Testis (tissue), 3 donors: ENCODE measurements around the gene PTPRN2. TPM values are rescaled to one million over a fixed set of nuclear protein-coding genes. Genes with fewer than 3 reads are reported as not detected.
A peak's percentile ranks its signal among the peaks of the same experiment; 100 is the strongest.

Experiments
- DNase-seq: peaks from one replicate; pipeline ENCODE4 v3.0.0-alpha.2; 2019
- H3K27ac ChIP-seq, 2 donors: fragments of 200-600 bp; sonication (generic); one replicate each; pipeline ENCODE4 v1.5.1; 2019
- H3K27me3 ChIP-seq: fragments of 200-600 bp; sonication (generic); one replicate; pipeline ENCODE4 v1.5.1; 2019
- H3K36me3 ChIP-seq: fragments of 200-600 bp; sonication (generic); one replicate; pipeline ENCODE4 v1.5.1; 2017; ENCODE audit warnings: low read depth; ENCODE audit errors: missing control alignments
- H3K4me1 ChIP-seq: fragments of 200-600 bp; sonication (generic); one replicate; pipeline ENCODE4 v1.5.1; 2019
- H3K4me3 ChIP-seq, 2 donors: fragments of 200-600 bp; sonication (generic); one replicate each; pipeline ENCODE4 v1.5.1; 2017 to 2019
- H3K9me3 ChIP-seq: fragments of 200-600 bp; sonication (generic); one replicate; pipeline ENCODE4 v1.5.1; 2017
- CTCF ChIP-seq, 3 experiments: fragments of 450-650 bp in 2 of 3; fragments of 200-600 bp in 1 of 3; sonication (generic) in 1 of 3; IDR thresholded peaks; one replicate each; pipeline ENCODE4 v1.5.1; 2016 to 2019; ENCODE audit warnings: antibody characterized with exemption in 3 of 3, mild to moderate bottlenecking in 2 of 3, moderate library complexity in 1 of 3
- POLR2A ChIP-seq: fragments of 450-650 bp; IDR thresholded peaks from one replicate; pipeline ENCODE4 v1.6.1; 2017; ENCODE audit warnings: antibody characterized with exemption, mild to moderate bottlenecking, moderate library complexity
- WGBS, 2 donors: methylation state at CpG; one replicate each; pipeline ENCODE4 v1.1.5; 2018; 5-methylcytosine and 5-hydroxymethylcytosine counted together
- intact Hi-C: fragments of 100-400 bp; cut with DNase I; formaldehyde crosslinking; loops from one replicate; pipeline ENCODE4 v1.15.1; 2023; ENCODE audit warnings: low total_unique reads
- polyA plus RNA-seq: library from polyadenylated mRNA; stranded (reverse); fragments of 350-450 nt; fragmentation: Illumina TruSeq; extraction: RNeasy Lipid Tissue Mini Kit (QIAGEN cat#74804); gene quantifications from one replicate; pipeline ENCODE4 v1.2.3, GENCODE V29; 2014; ENCODE audit warnings: low read depth, low replicate concordance; ENCODE audit not compliant: insufficient read depth
- total RNA-seq, 2 donors: library from RNA; depleted of rRNA; stranded (reverse); fragments of >200 nt; gene quantifications; one replicate each; pipeline ENCODE4 v1.2.3, GENCODE V29; 2016

Gene PTPRN2
- total and polyA plus RNA-seq, 3 donors from 2014 or later = 9.3 to 10.8 (median 9.8) TPM

DNA sequence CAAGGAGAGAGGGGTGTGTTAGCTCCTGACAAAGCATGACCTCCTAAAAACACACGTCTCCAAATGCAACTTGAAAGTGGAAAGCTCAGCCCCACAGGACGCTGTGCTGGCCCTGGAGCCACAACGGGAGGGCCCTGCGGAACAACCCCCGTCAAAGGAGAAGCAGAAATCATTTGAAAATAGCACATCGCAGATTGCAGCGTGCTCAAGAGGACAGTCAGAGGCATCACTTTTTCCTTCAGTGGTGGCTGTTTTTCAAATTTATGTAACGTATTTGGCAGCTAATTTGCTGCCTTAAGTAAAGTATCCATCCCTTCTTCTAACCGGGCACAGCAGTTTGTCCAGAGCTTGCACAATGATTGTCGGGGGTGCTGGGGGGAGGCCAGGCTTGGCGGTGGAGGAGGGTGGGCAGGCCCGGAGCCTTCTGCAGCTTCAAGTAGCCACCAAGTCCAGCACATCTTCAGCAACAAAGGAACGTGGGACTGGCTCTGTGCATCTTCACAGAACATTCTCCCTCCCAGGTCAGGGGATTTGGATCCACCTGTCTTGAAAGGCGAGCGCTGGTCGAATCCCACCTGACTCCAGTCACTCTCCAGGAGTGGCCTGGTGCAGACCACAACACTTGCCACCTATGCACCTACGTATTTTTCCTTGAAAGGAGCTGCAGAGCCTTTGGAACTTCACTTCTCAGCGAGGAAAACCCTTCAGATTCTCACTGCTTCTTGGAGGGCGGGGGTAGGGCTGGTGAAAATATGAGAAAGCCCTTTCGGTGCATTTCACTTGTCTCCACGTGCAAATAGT is 904.5 kb downstream of the PTPRN2 start:
- intact Hi-C loops = no loop called here
- whole genome bisulfite sequencing, 2 donors = 31 to 32% methylated on average over 21 of the region's 21 CpGs
- H3K27me3 ChIP-seq = no peaks in the 10 kb centered on the region

DNA sequence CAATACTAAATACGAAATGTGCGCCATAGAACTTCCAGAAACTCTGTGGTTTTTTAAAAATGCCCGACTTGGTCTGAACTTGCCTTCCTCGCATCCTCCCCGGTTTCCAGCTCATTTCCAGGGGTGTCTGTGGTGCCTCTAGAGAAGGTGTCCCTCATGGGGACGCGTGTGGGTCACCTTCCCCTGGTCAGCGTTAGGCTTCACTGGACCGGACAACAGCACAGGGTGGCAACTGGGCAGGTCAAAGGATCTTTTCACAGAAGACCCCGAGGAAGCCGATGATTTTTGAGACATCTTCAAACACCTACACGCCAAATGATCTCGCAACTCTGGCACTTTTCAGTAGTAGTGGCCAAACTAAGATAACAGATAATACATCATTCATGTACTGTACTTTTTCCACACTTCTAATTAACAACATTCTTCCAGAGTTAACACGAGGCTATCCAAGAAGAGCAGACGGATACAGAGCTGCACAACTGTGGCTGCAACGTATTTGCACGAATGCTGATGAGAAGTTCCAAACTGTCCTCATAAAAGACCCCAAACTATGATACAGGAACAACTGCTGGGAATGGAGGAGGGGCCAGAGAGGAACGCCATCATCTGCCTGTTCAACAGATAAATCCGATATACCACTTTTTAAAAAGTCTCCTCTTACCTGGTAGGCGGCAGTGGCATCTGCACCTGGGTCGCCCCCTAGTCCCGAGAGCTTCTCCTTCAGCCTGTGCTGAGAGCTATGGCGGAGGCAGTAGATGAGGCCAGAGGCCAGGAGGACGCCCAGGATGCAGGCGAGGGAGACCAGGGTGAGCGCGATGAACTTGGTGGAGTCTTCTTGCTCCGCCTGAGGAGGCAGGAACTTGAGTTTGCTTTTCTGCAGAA is 905.3 kb downstream of the PTPRN2 start:
- 64 to 69% methylated on average over 28 of the region's 28 CpGs for WGBS, 2 donors
- intact Hi-C loops = no loop called here
- Histone ChIP-seq H3K4me3 (no peak overlapping the region), H3K36me3 (no peaks in the 10 kb centered on the region), H3K9me3 (no peaks in the 10 kb centered on the region), H3K27ac (no peak overlapping the region), H3K27me3 (no peaks in the 10 kb centered on the region), H3K4me1 (no peaks in the 10 kb centered on the region)
- DNase-seq = peak; percentile 11
- TF ChIP-seq CTCF (IDR thresholded peaks at IDR 0.05) = no peak

More for the DNA sequence above, 904.5 kb downstream of the PTPRN2 start:
- TF ChIP-seq POLR2A (no peak), CTCF (IDR thresholded peaks at IDR 0.05) (no peak)
- Histone ChIP-seq H3K4me3 (no peak overlapping the region), H3K9me3 (no peaks in the 10 kb centered on the region), H3K36me3 (no peaks in the 10 kb centered on the region), H3K4me1 (no peaks in the 10 kb centered on the region), H3K27ac (no peak overlapping the region)
- DNase-seq = peak; percentile 8

DNA sequence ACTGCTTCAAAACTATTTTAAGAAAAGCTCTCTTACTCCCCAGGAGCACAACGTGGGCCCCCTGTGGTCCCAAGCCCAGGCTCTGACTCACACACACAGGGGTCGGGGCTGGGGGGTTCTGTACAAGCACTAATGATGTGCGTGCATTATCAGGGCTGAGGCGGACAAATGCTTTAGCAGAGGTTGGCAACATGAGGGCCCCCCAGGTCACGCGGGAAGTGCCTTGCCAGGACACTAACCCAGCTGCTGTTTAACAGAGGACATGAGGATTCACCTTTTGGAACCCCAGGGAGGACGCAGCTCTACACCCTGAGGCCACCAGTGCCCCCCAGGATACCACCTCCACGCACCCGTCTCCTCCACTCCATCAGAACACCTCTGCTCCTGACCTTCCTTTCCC is 908.0 kb downstream of the PTPRN2 start:
- Histone ChIP-seq H3K9me3 (no peaks in the 10 kb centered on the region), H3K36me3 (no peaks in the 10 kb centered on the region), H3K27me3 (no peaks in the 10 kb centered on the region), H3K27ac (no peak overlapping the region), H3K4me3 (no peak overlapping the region), H3K4me1 (no peaks in the 10 kb centered on the region)
- intact Hi-C loops = no loop called here
- 64 to 75% methylated on average over 7 to 9 of the region's 9 CpGs for WGBS, 2 donors
- TF ChIP-seq CTCF (IDR thresholded peaks at IDR 0.05) = no peak
- TF ChIP-seq POLR2A = no peak
- DNase-seq = peak; percentile 12

DNA sequence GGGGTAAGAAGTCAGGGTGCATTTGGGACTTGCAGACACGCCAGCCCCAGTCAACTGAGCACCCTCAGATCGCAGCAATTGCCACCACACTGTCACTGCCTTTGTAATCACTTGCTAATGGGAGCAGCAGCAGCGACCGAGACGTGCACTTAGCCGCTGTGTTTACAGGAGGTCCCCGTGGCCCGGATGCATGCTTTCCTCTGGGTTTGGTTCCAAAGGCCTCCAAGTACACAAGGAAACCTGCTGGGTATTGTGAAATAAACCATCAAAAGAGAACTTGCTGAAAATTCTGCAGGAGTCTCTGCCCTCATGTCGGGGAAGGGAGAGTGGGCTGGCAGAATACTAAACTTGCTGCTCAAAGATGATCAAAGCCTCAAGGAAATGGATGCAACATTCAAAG is 909.1 kb downstream of the PTPRN2 start:
- 66 to 72% methylated on average over 9 of the region's 9 CpGs for WGBS, 2 donors
- H3K36me3 ChIP-seq = no peaks in the 10 kb centered on the region
- intact Hi-C loops = no loop called here
- H3K9me3 ChIP-seq = no peaks in the 10 kb centered on the region
- no peaks in the 10 kb centered on the region for H3K27me3 ChIP-seq
- no peak overlapping the region for H3K27ac ChIP-seq
- DNase-seq = peak; percentile 13
- H3K4me1 ChIP-seq = no peaks in the 10 kb centered on the region
- H3K4me3 ChIP-seq = no peak overlapping the region
- TF ChIP-seq CTCF (IDR thresholded peaks at IDR 0.05) (no peak), POLR2A (no peak)
